ENCODE data around the gene TCEA2. TPM values are rescaled to one million over a fixed set of nuclear protein-coding genes. Genes with fewer than 3 reads are reported as not detected.

Gene TCEA2
- total RNA-seq, 4 donors from 2014 or later, result 5.6 to 94.3 (median 14.8) TPM

DNA sequence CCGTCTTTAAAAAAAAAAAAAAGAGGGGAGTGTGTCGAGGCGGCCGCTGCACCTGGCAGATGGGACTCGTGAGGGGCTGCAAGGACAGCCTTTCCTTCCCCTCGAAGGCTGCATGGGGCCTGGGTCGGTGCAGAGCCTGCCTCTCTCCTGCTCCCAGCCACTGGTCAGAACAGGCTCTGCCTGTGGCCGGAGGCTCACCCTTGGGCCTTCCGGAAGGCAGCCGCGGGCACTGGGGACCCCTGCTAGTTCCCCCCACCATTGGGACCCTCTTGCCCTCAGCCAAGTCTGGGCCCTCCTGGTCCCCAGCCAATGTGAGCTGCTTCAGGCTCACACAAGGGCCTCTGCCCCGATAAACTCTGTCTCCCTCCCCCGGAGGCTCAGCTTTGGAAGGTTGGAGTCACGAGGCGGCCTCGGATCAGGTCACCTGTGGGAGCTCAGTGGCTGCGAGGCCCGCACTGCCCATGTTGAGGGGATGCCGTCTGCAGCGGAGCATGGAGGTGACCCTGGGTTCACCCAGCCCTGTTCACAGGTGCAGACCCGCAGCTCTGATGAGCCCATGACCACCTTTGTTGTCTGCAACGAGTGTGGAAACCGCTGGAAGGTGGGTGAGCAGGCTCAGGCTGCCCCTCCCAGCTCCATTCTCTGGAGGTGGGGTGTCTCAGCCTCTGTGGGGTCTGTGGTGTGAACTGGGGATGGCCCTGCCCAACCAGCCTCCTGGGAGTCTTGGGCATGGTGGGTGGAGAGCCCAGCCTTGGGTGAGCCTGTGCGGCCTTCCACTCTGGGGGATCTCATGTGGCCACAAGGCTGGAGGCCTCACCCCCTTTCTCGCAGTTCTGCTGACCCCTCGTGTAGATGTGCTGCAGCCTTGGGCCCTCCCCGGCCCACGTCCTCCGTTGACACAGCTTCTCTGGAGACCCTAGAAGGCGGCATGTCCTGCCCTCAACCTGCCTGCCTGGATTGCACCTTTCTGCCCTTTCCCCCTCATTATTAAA lies 8.6 kb downstream of the TCEA2 start:
- Histone ChIP-seq H3K4me1 (no peaks in the 10 kb centered on the region), H3K27ac (no peak overlapping the region), H3K36me3 (no peaks in the 10 kb centered on the region), H3K27me3 (no peaks in the 10 kb centered on the region), H3K4me3 (no peak overlapping the region), H3K9me3 (no peaks in the 10 kb centered on the region)
- WGBS, 2 donors (ENCODE audit: low coverage in 1 of 2), result 80 to 95% methylated on average over 9 to 29 of the region's 30 CpGs
- intact Hi-C loops (cut with DNase I; ENCODE audit: low total_unique reads) (no loop called here), in situ Hi-C loops (cut with MboI; ENCODE audit: low pct_ligation_motif_present in 1 of 4, low pct_unique_long_range_greater_than_20kb in 1 of 4, low sequenced_read_pairs in 3 of 4) (no loop called here)
- no peak for DNase-seq
- TF ChIP-seq EP300 (IDR thresholded peaks at IDR 0.05; ENCODE audit: low read depth), result no peak
- TF ChIP-seq POLR2A (IDR thresholded peaks at IDR 0.05), result no peak
- no peak for TF ChIP-seq POLR2AphosphoS5 (IDR thresholded peaks at IDR 0.05)
- TF ChIP-seq, protein P1, sequence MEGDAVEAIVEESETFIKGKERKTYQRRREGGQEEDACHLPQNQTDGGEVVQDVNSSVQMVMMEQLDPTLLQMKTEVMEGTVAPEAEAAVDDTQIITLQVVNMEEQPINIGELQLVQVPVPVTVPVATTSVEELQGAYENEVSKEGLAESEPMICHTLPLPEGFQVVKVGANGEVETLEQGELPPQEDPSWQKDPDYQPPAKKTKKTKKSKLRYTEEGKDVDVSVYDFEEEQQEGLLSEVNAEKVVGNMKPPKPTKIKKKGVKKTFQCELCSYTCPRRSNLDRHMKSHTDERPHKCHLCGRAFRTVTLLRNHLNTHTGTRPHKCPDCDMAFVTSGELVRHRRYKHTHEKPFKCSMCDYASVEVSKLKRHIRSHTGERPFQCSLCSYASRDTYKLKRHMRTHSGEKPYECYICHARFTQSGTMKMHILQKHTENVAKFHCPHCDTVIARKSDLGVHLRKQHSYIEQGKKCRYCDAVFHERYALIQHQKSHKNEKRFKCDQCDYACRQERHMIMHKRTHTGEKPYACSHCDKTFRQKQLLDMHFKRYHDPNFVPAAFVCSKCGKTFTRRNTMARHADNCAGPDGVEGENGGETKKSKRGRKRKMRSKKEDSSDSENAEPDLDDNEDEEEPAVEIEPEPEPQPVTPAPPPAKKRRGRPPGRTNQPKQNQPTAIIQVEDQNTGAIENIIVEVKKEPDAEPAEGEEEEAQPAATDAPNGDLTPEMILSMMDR (IDR thresholded peaks at IDR 0.05), result no peak

DNA sequence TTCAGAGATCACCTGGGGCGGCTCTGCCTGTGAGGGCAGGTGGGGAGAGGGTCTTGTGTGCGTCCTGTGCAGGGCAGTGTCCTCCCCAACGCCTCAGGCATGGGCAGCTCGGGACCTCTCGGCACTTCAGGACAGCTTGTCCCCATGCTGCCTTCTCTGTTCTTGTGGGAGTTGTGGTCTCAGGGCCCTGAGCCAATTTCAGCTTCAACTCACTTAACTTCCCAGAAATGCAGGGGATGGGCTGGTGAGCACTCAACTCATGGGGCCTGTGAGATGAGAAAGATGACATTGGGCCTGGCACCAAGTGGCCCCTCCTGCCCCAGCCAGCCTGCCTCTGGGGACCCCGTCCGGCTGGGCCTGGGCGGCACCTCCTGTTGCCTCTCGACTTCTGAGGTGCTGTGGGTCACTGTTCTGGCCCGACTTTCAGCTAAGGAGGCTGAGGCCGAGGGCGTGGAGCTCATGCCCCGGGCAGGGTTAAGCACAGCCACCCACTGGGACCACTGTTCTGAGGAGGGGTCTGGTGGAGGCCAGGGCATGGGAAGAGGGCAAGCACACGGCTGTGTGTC lies 9.6 kb downstream of the TCEA2 start:
- no peaks in the 10 kb centered on the region for H3K27me3 ChIP-seq
- H3K9me3 ChIP-seq, result no peaks in the 10 kb centered on the region
- H3K27ac ChIP-seq, result no peak overlapping the region
- in situ Hi-C loops (cut with MboI; ENCODE audit: low pct_ligation_motif_present in 1 of 4, low pct_unique_long_range_greater_than_20kb in 1 of 4, low sequenced_read_pairs in 3 of 4) (no loop called here), intact Hi-C loops (cut with DNase I; ENCODE audit: low total_unique reads) (no loop called here)
- 88% methylated on average over 11 of the region's 14 CpGs; no CpG with 5 or more reads in 1 of the 2 donors for WGBS, 2 donors (ENCODE audit: low coverage in 1 of 2)
- no peak overlapping the region for H3K4me3 ChIP-seq
- DNase-seq, result no peak
- TF ChIP-seq POLR2A (IDR thresholded peaks at IDR 0.05), result no peak
- no peak for TF ChIP-seq EP300 (IDR thresholded peaks at IDR 0.05; ENCODE audit: low read depth)
- TF ChIP-seq POLR2AphosphoS5 (IDR thresholded peaks at IDR 0.05), result no peak
- TF ChIP-seq, protein P1 (IDR thresholded peaks at IDR 0.05), result no peak
- no peaks in the 10 kb centered on the region for H3K36me3 ChIP-seq
- no peaks in the 10 kb centered on the region for H3K4me1 ChIP-seq

DNA sequence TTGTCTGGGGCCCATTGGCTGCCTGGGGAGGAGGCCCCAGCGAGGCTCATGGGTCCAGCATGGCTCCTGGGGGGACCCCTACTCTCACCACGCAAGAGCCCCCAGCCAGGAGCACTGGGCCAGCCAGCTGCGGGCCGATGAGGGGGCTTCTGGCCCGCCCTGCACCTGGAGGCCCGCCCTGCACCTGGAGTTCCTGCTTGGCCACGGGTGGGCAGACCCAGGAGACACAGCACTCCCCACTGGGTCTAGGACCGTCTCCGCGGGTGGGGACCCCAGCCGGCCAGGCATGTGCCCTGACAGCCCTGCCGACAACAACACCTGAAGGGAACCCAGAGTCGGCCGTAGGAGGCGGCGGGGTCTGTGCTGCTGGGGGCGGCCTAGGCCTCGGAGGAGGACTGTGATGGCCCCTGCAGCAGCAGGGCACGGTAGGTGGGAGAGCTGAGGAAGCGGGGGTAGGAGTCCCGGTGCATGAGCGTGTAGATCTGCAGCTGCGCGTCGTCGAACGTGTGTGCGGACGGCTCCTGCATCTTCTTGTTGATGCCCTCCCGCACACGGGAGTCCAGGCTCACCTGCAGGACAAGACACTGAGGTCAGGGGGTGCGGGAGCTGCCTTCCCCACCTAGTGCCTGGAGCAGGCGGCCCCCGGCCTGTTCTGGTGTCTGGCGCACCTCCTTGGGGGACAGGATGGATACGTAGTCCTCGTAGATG lies 10.6 kb downstream of the TCEA2 start:
- no peak for TF ChIP-seq EP300 (IDR thresholded peaks at IDR 0.05; ENCODE audit: low read depth)
- no peak for TF ChIP-seq POLR2AphosphoS5 (IDR thresholded peaks at IDR 0.05)
- TF ChIP-seq, protein P1 (IDR thresholded peaks at IDR 0.05), result no peak
- TF ChIP-seq POLR2A (IDR thresholded peaks at IDR 0.05), result no peak
- in situ Hi-C loops (cut with MboI; ENCODE audit: low pct_ligation_motif_present in 1 of 4, low pct_unique_long_range_greater_than_20kb in 1 of 4, low sequenced_read_pairs in 3 of 4) (no loop called here), intact Hi-C loops (cut with DNase I; ENCODE audit: low total_unique reads) (no loop called here)
- DNase-seq, result no peak
- Histone ChIP-seq H3K4me1 (peaks cover 3 to 9% (median 5%) of the 10 kb centered on the region in 4 donors), H3K27me3 (peaks cover 5% of the 10 kb centered on the region), H3K4me3 (no peak overlapping the region), H3K9me3 (no peaks in the 10 kb centered on the region), H3K36me3 (no peaks in the 10 kb centered on the region), H3K27ac (no peak overlapping the region)
- WGBS, 2 donors (ENCODE audit: low coverage in 1 of 2), result 92 to 94% methylated on average over 10 to 32 of the region's 37 CpGs
